ENCODE results near the gene ROR2.

Gene ROR2

DNA sequence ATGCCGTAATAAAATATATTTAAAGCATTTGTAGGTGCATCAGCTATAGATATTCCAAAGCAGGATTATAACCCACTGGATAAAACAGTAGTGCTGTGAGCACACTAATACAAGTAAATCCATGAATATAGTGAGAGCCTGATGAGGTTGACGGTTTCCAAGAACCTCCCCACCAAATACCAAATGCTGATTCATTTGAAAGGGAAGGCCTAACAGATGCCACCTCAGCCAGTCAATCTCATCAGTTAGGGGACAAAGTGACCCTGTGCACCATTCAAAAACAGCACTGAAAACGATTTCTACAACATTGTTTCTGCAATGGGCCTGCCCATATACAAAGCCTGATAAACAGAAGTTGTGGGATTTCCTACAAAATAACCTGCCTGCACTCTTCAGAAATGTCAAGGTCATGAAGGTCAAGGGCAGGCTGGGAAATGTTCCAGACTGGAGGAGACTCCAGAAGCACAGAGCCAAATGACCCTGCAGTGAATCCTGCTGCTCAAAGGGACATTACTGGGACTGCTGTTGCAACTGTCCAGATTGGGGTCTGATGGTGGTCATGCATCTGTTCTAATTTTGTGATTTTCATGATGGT is 69.6 kb downstream of the ROR2 start:
- no peak for DNase-seq
- TF ChIP-seq GATA1 (IDR thresholded peaks at IDR 0.05; ENCODE audit: low read depth, low read length) (no peak), POLR2A (IDR thresholded peaks at IDR 0.05; ENCODE audit: low read length) (no peak)

DNA sequence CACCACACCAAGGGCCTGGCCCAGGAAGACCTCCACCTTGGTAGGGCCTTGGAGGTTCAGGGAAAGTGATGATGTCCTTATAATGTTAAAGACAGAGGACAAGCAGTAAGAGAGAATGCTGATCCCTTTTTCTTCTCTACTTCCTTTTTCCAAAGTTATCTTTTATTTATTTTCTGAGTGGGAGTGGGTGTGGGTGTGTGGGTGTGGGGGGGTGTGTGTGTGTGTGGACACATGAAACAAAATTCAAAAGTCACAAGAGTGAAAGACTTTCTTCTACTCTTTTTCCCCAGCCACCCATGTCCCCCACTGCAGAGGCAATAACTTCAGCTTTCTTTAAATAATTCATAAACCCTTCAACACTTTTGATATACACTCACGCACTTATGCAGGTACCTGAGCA is 70.8 kb downstream of the ROR2 start:
- no peak for TF ChIP-seq POLR2A (IDR thresholded peaks at IDR 0.05; ENCODE audit: low read length)
- TF ChIP-seq GATA1 (IDR thresholded peaks at IDR 0.05; ENCODE audit: low read depth, low read length), result no peak
- DNase-seq, result no peak

DNA sequence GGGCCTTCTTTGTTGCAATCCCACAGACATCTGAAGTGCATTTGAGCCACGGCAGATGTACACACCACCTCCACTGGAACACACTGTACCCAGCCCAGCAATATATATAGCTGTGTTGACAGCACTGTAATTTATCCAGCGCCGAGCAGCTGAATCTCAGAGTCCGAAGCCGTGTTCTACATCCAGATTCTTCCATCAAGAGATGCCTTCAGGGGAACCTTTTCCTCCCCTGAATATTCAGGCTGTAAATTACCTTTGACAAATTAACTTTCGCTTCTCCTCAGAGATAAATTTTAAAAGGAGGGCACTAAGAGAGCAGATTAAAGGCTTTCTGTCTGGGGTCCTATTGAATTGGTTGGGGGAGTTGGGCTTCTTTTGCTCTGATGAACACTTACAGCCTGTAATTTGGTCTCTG is 76.4 kb downstream of the ROR2 start:
- TF ChIP-seq POLR2A (IDR thresholded peaks at IDR 0.05; ENCODE audit: low read length), result no peak
- no peak for TF ChIP-seq GATA1 (IDR thresholded peaks at IDR 0.05; ENCODE audit: low read depth, low read length)
- no peak for DNase-seq

DNA sequence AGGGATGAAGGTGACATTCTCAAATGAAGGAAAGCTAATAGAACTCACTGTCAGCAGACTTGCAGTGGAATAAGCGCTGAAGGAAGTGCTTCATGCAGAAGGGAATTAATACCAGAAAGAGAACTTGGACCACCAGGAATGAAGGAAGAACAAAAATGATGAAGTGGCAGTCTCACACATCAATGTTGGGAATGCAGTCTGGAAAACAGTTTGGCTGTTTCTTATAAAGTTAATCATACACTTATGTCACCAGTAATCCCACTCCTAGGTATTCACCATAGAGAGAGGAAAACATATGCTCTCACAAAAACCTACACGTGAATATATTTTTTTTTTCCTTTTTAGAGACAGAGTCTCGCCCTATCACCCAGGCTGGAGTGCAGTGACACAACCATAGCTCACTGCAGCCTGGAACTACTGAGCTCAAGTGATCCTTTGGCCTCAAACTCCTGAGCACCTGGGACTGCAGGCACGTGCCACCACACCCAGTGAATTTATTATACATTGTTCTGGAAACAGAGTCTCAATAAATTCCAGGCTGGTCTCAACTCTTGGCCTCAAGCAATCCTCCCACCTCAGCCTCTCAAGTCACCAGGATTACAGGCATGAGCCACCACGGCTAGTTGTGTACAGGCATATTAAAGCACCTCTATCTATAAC is 81.2 kb downstream of the ROR2 start:
- DNase-seq, result no peak
- TF ChIP-seq GATA1 (IDR thresholded peaks at IDR 0.05; ENCODE audit: low read depth, low read length), result no peak
- TF ChIP-seq POLR2A (IDR thresholded peaks at IDR 0.05; ENCODE audit: low read length), result no peak

DNA sequence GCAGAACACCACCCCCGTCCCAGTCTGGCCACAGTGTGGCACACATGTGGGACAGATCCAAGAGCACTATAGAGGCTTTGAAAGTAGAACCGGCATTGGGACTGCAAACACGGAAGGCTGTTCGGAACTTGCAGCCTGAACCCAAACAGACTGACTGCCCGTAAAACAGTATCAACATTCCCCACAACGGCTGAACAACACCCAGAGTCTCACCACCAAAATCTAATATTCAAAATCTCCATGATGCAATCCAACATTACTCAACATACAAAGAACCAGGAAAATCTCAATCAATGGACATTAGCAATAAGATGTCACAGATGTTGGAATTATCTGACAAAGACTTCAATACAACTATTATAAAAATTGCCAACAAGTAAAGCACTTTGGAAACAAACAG is 82.3 kb downstream of the ROR2 start:
- no peak for DNase-seq
- TF ChIP-seq GATA1 (IDR thresholded peaks at IDR 0.05; ENCODE audit: low read depth, low read length), result no peak
- no peak for TF ChIP-seq POLR2A (IDR thresholded peaks at IDR 0.05; ENCODE audit: low read length)

DNA sequence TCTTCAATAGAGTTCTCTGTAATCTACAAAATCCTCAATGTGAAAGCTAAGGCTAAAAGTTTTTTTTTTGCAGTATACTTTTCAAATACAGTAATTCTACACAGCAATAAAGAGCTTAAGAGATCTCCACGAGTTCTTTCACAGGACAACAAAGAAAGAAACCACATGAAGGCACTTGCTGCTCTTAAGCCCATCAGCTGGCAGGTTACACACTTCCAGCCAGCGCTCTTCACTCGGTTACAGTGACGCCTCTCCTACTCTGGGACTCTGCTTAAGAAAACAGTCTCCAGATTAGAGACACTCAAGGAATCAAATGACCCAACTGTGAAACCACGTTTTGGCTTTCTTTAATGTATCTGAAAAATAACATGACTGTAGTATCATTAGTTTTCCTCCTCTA is 85.0 kb downstream of the ROR2 start:
- TF ChIP-seq POLR2A (IDR thresholded peaks at IDR 0.05; ENCODE audit: low read length) (no peak), GATA1 (IDR thresholded peaks at IDR 0.05; ENCODE audit: low read depth, low read length) (no peak)
- DNase-seq, result no peak

DNA sequence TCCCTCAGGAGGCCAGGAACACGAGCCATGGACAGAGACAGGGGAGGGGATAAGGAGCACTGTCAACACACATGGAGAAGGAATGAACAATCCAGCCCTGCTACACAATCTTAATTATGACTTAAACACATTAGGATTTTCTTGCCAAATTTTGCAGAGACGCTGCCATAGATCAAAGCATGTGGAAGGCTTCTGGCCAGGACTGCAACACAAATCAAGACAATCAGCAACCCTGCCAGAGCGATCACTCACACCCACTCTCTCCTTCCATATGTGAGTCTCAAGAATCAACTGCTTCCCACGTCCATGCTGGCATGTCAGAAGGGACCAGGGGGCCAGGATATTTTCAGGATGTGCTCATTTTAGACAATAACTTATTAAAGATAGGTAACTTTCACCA is 85.6 kb downstream of the ROR2 start:
- TF ChIP-seq GATA1 (IDR thresholded peaks at IDR 0.05; ENCODE audit: low read depth, low read length) (no peak), POLR2A (IDR thresholded peaks at IDR 0.05; ENCODE audit: low read length) (no peak)

DNA sequence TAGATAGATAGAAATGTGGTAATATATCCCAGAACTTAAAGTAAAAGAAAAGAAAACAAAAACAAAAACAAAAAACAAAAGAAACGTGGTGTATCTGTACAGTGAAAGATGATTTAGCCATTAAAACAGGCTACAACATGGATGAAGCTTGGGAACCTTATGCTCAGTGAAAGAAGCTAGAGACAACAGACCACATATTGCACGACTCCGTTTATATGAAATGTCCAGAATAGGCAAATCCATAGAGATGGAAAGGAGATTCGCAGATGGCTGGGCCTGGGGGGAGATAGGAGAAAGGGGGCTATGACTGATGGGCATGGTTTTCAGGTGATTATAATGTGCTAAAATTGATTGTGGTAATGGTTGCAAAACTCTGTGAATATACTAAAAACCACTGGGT is 86.6 kb downstream of the ROR2 start:
- DNase-seq, result no peak
- TF ChIP-seq GATA1 (IDR thresholded peaks at IDR 0.05; ENCODE audit: low read depth, low read length) (no peak), POLR2A (IDR thresholded peaks at IDR 0.05; ENCODE audit: low read length) (no peak)

More for the DNA sequence above, 85.6 kb downstream of the ROR2 start:
- DNase-seq, result no peak

DNA sequence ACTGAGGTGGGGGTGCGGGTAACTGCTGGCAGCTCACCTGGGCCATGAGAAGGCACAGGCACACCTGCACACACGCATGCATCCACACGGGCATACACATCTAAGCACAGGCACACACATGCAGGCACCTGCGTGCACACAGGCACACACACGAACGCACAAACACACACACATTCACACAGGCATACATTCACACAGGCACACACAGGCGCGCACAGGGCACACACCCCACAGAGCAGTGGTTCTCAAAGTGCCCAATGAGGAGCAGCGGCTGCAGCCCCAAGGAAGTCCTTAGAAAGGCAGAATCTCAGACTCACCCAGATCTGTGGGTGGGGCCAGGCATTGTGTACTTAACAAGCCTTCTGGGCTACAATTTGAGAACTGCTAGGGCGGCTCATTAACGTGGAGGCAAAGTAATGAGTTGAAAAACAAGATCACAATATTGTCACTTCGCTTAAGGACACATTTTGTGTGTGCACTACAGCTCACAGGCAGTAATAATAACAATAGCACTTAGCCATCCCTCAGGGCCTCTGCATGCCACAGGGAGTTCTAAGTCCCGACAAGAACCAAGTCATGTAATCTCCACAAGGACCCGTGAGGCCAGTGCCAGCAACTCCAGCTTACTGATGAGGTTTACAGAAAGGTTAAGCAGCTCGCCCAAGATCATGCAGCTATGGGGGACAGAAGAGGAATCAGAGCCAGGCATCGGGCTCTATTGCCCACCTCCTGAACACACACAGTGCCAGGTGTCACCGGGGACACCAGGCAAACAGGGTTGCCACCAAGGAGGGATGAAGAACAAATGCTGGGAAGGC is 91.6 kb downstream of the ROR2 start:
- TF ChIP-seq POLR2A (IDR thresholded peaks at IDR 0.05; ENCODE audit: low read length), result no peak
- TF ChIP-seq GATA1 (IDR thresholded peaks at IDR 0.05; ENCODE audit: low read depth, low read length), result no peak

DNA sequence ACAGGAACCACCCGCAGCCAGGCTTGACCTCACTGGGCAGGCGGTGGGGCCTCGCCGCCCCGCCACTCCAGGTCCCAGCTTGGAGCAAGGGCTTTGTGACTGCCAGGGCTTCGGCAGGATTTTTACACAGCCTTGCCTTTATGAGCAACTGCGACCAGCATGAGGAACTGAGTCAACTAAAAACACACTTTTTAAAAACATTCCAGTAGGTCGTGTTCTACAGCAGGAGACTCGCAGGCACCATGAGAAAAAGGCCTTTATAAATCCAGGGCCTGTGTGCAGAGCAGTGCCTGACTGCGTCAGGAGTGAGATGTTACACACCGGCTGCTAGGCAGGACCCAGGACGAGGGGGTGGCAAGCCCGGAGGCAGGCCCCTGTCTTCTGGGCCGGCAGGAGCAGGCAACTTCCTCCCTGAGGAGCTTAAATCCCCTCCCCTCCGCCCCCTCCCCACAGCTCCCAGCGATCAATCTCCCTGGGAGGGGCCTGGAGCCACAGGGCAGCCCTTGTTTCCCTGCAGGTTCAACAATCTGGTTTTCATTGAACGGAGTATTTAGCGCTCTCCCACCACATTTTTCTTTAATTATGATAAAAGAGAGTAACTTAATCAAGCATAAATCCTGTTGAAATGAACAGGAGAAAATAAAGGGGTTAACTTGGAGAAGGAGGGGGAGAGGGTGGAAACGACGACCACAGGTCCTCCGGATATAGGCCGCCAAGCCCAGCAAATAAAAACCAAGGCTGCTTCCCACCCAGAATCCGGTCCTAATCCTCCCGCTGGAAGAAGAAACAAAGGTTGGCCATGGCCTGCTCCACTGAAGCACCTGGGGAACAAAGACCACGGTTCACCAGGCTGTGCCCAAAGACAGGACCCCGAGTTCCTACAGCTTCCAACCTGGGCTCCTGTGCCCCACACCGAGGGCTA is 92.5 kb downstream of the ROR2 start:
- no peak for DNase-seq
- no peak for TF ChIP-seq POLR2A (IDR thresholded peaks at IDR 0.05; ENCODE audit: low read length)
- TF ChIP-seq GATA1 (IDR thresholded peaks at IDR 0.05; ENCODE audit: low read depth, low read length), result no peak

More for the DNA sequence above, 91.6 kb downstream of the ROR2 start:
- no peak for DNase-seq

DNA sequence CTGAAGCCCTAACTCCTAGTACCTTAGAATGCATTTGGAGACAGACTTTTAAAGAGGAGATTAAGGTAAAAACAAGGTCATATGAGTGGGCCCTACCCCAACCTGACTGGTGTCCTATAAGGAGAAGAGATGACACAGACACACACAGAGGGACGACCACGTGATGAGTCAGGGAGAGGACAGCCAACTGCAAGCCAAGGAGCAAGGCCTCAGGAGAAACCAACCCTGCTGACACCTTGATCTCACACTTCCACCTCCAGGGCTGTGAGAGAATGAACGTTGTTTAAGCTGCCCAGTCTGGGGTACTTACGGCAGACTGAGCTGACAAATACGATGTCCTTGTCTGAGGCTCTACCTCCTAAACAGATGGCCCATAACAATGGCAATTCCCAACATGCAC is 93.6 kb downstream of the ROR2 start:
- TF ChIP-seq POLR2A (IDR thresholded peaks at IDR 0.05; ENCODE audit: low read length) (no peak), GATA1 (IDR thresholded peaks at IDR 0.05; ENCODE audit: low read depth, low read length) (no peak)
- DNase-seq, result no peak

DNA sequence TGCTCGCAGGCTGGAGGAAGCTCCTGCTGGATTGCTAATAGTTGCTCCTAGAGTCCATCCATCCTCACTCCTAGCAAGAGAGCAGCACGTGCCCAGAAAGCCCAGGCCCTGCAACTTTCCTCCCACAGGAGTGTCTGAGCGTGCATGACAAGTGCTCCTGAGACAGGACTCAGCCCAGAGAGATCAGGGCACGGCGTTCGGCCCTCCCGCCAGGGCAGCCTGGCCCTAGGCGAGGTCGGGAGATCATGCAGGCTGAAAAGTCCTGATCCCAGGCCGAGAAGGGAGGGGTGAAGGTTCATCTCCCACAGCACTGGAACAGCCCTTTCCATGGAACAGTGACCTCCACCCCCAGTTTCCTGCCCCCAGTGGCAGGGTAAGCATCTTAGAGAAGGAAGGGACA is 94.8 kb downstream of the ROR2 start:
- no peak for DNase-seq
- TF ChIP-seq GATA1 (IDR thresholded peaks at IDR 0.05; ENCODE audit: low read depth, low read length) (no peak), POLR2A (IDR thresholded peaks at IDR 0.05; ENCODE audit: low read length) (no peak)

DNA sequence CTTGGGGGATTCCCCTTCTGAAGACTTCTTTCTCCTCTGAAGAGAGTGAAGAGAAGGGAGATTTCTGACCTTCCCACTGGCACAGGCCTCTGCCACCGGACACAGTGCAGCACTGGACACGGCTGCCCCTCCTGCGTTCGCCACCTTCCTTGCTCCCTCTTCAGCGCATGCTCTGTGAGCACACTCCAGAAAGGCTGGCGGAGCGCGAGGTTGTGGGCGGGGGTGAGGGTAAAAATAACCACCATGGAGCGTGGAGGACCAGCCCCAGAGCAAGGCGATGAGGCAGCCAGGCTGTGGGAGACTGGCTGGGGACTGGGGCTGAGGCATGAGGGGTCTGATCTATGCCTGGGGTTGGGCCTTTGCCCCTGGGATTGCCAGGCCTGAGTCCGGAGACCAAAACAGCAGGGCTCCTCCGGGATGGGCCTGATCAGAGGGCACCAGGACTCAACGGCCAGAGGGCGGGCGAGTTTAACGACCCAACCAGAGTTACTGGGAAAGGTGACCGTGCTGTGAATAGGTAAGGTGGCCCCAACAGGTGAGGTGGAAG is 97.2 kb downstream of the ROR2 start:
- DNase-seq, result no peak
- no peak for TF ChIP-seq POLR2A (IDR thresholded peaks at IDR 0.05; ENCODE audit: low read length)
- no peak for TF ChIP-seq GATA1 (IDR thresholded peaks at IDR 0.05; ENCODE audit: low read depth, low read length)
